OCI-LY1 (cell line): Measurements from ENCODE around the gene GKN2.

Experiments used
- CTCF ChIP-seq: fragments of 200-600 bp; sonication (generic), shearing (Covaris generic); IDR thresholded peaks from 2 replicates; pipeline ENCODE4 v1.5.1; 2017; ENCODE audit warnings: mild to moderate bottlenecking, antibody characterized with exemption, low read length, moderate library complexity, mixed read lengths
- EZH2 ChIP-seq: fragments of 200-600 bp; sonication (generic), shearing (Covaris generic); IDR thresholded peaks from 2 replicates; pipeline ENCODE4 v1.8.0; 2017; ENCODE audit warnings: borderline replicate concordance, mixed run types, mild to moderate bottlenecking, antibody characterized with exemption, low read length, moderate library complexity, mixed read lengths

- TF ChIP-seq CTCF (no peak), EZH2 (no peak)
Measured at GRCh38 chr2:68921646-68922045, 31.0 kb downstream of the GKN2 start.
